HG02623 (cell line): ENCODE measurements around the gene CUL4A.
"Not testable (repeated sequence)": the region's sequence is repeated elsewhere in the genome, so short reads cannot be mapped to it uniquely, and the experiment has no call there.

ENCODE experiments used
- ATAC-seq: cut with Tn5 transposase; IDR thresholded peaks from one replicate; pipeline ENCODE4 v1.9.1; 2021; ENCODE audit warnings: moderate library complexity; ENCODE audit not compliant: unreplicated experiment

The CUL4A gene

DNA sequence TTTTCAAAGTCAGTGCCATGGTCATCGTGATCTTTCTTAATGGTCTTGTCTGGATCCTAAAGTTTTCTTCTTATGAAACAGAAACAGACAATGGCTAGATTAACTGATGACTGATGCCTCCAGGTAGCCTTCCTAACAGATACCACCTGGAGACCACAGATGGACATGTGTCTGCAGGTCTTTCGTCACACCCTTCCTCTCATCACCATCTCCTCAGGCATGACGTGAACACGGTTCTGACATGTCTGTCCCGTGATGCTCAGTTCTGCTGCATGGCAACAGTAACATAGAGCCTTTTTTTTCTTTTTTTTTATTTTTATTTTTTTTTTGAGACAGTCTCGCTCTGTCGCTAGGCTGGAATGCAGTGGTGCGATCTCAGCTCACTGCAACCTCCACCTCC is 74.5 kb downstream of the CUL4A start:
- no peak for ATAC-seq

DNA sequence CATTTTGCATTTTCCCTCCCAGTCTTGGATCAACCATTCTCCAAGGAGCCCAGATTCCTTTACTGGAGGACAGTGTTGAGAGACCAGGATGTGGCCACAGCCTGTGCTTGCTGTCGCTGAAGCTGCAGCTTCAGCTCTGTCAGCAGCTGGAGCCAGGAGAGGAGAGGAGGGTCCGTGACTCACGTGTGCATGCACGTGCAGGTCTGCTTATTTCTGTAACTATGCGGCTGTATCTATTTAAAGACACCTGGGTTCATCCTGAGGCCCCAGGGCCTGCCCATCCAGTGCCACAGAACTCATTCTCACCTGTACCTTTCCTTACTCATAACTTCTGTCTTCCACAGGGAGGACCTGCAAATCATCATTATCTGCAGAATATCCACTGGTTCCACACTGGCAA is 79.5 kb downstream of the CUL4A start:
- no peak for ATAC-seq

DNA sequence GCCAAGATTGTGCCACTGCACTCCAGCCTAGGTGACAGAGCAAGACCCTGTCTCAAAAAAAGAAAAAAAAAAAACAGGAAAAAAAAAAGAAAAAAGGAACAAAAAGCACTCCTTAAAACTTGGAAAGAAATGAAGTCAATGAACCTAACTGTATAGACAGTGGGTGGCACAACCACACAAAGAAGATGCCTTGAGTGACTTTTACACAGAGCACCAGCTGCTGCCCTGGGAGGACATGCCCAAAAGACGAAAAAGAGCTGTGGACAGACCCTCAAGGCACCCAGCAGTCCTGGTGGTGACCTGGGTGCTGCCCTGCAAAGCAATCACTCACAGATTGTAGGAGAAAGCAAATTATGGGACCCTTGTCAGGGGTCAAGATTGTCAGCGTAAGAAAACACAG is 81.7 kb downstream of the CUL4A start:
- ATAC-seq: no peak

DNA sequence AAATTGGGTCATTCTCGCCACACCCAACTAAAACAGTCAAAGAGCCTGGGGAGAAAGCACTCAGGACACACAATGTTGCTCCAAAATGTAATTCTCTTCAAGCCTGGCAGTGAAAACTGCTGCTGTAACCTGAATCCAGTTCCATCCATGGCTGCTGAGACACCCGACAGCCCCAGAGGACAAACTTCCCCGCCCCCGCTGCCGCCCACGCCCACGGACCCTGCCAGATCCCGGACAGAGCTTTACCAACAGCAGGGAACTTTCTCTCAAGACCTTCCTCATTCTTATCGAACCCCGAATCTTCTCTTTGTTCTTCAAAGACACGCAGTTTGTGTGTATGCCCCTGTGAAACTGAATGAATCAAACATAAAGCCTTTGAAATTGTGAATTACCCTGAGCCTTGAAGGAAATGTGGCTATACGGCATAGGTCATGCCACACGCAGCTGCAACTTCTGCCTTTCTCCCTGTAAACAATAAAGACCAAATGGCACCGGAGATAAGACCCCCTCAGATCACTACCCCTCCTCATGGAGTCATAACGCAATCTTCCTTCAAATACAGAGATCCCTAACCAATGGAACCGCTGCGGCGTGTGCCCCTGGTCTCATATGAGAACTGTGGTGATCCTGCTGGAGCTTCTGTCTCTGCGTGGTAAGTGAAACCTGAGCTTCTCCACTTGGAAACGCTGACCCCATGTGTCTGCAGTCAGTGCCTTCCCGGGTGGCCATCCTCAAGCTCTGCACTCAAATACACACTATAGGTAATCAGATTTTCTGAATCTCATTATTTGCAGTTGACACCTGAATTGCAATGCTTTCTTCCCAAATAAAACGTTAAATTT is 82.8 kb downstream of the CUL4A start:
- ATAC-seq: no peak

DNA sequence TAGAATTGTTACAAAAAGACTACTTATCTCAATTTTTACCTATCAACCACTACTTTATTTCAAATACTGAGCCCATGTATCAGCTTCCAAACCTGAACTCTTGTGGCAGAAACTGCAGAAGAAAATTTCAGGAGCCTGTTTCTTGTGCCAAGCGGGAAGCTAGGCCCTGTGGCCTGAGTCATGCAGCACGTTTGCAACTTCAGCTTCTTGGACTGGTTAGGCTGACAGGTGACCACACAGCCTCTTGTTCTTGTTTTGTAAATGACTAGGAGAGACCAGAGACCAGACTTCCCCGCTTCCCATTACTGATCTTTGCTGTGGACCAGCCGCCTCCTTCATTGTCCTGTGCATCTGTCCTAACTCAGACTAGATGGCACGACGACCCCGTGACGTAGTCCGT is 84.3 kb downstream of the CUL4A start:
- no peak for ATAC-seq

DNA sequence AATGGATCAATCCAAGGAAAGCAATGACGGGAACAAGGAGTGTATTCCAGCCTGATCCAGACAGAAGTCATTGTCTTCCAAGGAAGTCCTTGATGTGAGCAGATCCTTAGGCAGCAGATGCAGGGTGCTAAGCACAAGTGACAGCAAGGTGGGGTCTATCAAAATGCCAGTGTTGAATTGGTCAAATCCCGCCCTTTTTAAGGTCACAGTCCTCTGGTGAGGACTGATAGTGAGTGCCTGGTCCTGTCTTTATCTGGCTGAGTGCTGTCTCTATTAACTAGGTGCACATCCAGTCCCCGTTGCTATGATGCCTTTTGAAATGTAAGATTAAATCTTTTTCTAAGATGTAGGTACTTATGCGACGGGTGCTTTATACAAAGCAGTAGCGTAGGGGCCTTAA is 86.4 kb downstream of the CUL4A start:
- no peak for ATAC-seq

DNA sequence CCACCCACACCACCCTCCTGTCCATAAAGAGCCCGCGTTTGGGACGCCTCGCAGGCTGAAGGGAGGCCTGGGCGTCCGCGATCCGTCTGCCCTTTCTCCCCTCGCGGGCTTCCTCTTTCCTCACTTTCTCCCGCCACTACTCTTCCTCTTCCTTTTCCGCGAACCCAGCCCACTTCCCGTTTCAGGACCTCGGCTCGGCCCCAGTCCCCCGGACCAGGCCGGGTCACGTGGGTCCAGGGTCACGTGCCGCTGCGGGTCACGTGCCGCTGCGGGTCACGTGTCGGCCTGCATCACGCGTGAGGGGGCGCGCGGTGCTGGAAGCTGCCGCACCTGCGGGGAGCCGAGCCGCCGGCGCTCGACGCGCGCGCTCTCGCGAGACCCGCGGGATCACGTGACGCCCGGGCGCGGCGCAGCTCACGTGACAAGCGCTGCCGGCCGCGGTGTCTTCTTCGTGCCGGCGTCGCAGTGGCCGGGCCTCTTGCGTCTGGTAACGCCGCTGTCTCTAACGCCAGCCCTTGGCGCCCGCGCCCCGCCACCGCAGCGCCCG is 87.5 kb downstream of the CUL4A start, which contains the start of gene LAMP1:
Gene LAMP1, plus strand, starts transcription at position 417 of the 547 bp plus-strand sequence. CDS start 196 bp downstream, outside the sequence.
- ATAC-seq: peak; percentile 70

DNA sequence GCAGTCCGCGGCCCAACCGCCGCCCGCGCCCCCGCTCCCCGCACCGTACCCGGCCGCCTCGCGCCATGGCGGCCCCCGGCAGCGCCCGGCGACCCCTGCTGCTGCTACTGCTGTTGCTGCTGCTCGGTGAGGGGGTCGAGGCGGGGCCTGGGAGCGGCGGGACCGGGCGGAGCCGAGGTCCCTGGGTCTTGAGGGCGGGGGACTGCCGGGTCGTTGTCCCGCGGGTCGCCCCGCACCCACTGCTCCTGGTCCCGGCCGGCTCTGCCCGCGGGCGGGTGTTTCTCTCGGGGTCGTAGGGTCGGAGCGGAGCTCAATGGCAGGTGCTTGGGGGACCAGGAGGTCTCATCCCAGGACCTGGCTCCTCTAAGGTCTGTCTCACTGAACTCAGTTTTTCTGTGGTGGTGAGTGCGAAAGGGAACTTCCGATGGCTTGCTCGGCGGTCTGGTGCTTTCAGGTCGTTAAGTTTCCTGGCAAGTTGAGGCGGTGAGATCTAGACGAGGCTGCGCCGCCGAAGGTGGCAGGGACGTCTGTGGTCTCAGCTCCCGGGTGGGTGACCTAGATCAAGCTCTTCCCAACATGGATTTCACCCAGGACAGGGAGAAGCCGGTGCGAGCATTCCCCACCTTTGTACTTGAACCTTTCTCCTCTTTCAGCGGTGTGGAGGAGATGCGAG is 88.1 kb downstream of the CUL4A start:
- peak; percentile 31 for ATAC-seq

DNA sequence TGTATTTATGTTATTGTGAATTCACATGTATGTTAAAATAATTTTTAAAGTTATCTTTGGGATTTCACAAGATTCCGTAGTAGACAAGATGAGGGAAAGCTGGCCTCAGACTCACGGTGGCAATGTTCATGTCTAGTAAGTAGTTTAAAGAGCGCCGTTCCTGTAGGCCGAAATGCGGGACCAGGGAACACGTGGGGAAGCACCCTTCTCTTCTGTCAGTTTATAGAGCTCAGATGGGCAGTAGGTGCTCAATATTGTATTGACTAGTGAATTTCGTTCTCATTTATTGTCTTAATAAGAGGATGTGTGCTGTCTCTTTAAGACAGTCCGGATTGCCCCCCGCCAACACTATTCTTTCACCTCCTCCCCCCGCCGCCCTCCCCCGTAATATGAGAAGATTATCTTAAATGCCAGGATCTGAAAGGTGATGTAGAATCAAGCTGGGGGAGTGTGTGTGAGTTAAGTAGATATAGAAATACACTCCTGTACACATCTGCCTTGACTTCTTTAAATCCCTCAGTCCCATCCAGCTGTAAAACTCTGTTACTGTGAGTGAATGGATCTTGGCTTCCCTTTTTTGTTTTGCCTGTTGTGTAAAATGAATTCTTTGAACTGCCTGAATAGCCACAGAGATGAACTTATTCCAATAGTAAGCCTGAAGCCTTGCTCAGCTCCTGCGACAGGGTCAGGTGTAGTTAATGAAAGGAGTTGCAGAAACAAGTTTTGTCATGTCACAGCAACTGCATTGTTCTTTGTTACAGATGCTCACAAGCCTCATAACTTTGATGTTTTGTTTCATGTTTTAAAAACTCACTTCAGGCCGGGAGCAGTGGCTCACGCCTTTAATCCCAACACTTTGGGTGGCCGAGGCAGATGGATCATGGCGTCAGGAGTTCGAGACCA is 88.9 kb downstream of the CUL4A start:
- no peak for ATAC-seq

DNA sequence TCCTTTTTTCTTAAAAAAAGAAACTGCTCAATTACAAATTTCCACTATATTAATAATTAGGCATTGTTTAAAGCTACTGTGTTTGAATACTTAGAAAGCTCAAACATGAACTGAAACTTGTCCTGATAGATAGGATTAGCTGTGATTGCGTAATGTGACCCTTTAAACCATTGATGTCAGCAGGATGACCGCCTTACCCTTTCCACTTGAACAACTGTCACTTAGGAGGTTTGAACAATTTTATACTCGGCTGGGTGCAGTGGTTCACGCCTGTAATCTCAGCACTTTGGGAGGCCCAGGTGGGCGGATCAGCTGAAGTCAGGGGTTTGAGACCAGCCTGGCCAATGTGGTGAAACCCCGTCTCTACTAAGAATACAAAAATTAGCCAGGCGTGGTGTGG is 90.5 kb downstream of the CUL4A start:
- no peak for ATAC-seq

DNA sequence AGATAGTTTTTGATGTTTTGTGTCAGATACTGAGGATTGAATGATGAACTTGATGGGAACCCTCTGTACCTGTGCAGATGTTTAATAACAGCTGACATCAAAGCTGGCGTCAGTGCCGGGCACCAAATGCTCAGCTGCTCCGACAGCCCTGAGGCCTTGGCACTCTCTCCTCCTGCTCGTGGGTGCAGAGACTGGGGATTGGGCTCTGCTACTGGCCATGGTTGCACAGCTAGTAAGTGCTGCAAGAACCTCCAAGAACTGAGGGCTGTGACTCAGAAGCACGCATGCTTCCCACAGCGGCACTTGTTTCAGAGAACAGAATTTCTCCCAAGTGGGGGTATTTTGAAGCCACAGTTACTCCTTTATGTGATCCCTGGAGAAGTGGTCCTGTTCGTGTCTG is 93.6 kb downstream of the CUL4A start:
- ATAC-seq: no peak

DNA sequence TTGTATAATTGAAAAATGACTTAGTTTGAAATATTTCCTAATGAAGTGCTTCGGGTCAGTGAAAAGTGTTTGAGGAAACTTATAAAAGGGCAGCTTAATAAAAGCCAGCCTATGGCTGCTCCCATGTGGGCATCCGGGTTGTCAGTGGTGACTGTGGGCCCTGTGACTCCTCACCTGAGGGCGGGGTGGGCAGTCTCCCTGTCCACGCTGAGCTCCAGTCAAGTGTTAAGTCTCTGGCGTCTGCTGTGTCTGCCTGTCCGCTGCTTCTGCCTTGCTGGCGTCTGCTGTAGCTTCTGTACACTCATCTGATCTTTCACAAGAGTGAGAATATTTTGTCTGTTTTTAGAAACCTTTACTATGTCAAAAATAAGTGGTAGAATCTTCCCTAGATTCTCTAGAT is 94.7 kb downstream of the CUL4A start:
- no peak for ATAC-seq

DNA sequence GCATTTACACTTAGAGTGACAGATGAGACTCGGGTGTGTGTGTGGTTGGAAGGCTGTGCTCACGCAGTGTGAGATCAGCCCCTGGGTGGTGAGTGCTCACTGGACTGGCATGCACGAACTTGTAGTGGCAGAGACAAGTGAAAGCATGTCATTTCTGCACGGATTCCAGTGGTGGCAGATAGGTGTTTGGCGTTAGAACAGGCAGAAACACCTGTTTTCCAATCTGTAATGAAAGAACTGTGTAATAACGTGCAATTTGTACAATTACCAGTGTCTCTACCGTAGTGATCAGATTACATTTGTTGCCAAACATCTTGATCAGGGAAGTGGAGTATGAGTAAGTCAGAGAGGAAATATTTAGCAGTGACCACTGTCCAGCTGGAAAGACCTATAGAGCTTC is 95.8 kb downstream of the CUL4A start:
- ATAC-seq: no peak

DNA sequence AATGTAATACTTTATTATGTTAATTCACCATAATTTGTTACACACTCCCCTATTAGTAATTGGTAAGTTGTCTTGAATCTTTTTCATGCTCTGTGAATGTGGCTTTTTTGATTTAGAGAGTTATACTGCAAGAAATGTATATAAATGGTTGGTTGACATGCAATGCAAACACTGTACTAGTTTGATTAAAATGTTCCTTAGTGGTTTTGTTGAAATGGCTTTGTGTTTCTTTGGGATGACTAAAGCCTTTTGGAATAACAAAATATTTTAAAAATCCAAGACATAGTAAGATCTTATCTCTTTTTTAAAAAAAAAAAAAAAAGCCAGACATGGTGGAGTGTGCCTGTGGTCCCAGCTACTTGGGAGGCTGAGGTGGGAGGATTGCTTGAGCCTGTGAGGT is 98.1 kb downstream of the CUL4A start:
- no peak for ATAC-seq

DNA sequence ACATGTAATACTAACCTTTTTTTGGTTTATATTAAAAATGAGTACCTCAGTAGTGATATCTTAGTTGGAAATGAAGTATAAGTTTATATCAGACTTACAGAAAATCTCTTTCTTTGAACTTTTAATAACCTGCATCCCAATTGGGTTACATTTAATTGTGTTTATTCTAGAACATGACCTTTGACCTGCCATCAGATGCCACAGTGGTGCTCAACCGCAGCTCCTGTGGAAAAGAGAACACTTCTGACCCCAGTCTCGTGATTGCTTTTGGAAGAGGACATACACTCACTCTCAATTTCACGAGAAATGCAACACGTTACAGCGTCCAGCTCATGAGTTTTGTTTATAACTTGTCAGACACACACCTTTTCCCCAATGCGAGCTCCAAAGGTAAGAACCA is 100.1 kb downstream of the CUL4A start:
- ATAC-seq: no peak

DNA sequence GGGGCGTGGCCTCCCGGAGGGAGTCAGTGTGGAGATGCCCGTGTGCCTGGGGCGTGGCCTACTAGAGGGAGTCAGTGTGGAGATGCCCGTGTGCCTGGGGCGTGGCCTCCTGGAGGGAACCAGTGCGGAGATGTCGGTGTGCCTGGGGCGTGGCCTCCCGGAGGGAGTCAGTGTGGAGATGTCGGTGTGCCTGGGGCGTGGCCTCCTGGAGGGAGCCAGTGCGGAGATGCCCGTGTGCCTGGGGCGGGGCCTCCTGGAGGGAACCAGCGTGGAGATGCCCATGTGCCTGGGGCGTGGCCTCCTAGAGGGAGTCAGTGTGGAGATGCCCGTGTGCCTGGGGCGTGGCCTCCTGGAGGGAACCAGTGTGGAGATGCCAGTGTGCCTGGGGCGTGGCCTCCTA is 104.7 kb downstream of the CUL4A start:
- not testable (repeated sequence) for ATAC-seq

DNA sequence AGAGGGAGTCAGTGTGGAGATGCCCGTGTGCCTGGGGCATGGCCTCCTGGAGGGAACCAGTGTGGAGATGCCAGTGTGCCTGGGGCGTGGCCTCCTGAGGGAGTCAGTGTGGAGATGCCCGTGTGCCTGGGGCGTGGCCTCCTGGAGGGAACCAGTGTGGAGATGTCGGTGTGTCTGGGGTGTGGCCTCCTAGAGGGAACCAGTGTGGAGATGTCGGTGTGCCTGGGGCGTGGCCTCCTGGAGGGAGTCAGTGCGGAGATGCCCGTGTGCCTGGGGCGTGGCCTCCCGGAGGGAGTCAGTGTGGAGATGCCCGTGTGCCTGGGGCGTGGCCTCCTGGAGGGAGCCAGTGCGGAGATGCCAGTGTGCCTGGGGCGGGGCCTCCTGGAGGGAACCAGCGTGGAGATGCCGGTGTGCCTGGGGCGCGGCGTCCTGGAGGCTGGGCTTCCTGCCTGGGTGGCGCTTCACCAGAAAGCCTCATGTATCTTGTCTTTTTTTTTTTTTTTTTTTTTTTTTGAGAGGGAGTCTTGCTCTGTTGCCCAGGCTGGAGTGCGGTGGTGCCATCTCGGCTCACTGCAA is 105.6 kb downstream of the CUL4A start:
- not testable (repeated sequence) for ATAC-seq

DNA sequence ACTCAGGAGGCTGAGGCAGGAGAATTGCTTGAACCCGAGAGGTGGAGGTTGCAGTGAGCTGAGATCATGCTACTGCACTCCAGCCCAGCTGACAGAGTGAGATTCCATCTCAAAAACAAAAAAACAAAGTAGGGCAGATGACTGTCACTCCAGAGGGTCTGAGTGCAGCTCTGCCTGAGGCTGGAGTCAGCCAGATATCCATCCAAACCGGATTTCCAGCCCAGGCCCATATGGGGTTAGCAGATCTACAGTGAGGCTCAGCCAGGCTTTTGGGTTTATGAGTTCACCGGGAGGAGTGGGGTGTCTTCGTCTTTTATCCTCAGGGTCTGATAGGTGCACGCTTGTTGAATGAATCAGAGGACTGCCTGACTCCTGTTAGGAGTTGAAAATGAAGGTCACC is 106.6 kb downstream of the CUL4A start:
- no peak for ATAC-seq
